Ureter (tissue), 1 donor: ENCODE results near the gene MPHOSPH6. TPM values are rescaled to one million over a fixed set of nuclear protein-coding genes. Genes with fewer than 3 reads are reported as not detected.
"Not testable (repeated sequence)": the region's sequence is repeated elsewhere in the genome, so short reads cannot be mapped to it uniquely, and the experiment has no call there.

Source experiments
- DNase-seq: peaks from one replicate; pipeline ENCODE4 v3.0.0-alpha.2; 2020; ENCODE audit warnings: low spot score
- total RNA-seq: library from RNA; stranded (reverse); gene quantifications from one replicate; pipeline ENCODE4 v1.2.4, GENCODE V29; 2023
- donor health status: DM: yes; HTN: yes; CAD: no.

Gene MPHOSPH6, protein sequence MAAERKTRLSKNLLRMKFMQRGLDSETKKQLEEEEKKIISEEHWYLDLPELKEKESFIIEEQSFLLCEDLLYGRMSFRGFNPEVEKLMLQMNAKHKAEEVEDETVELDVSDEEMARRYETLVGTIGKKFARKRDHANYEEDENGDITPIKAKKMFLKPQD
- 42.2 TPM for total RNA-seq

DNA sequence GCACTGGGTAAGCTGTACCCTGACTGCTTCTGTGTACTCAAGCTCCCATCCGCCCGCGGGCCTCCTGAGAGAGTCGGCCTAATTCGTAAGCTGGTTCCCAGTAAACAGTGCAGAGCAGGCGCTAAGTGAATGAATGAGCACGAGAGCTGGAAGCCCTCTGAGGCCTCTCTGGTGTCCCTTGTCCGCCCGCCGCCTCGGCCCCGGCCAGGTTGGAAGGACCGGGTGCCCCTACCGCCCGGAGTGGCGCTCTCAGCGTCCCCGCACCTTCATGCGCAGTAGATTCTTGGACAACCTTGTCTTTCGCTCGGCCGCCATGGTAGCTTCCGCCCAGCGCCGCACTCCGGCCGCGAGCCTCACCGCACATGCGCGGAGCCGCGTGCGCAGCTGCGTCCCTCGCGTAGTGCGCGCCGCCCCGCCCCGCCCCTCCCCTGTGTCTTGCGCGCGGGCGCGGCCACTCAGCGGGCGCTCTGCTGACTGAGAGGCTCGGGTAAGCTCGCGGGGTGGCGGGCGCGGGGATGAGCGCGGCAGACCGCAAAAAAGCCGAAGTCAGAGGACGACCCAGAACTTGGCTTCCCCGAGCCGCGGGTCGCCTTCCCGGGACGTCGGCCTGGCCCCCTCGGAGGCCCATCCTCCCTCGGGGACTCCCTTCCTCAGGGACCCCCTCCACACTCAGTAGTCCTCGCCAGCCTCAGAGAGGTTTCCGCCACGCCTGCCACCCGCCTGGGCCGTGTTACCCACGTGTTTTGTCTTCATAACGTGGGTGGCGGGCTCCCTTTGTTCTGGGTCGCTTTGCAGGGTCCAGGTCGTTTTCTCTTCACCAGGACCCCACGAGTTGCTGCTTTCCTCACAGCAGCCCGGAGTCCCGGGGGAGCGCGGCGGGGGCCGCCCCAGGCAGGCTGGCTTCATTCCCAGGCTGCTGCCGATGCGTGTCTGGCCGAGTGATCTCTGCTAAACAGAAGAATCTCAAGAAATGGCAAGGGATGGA, at the start of gene MPHOSPH6:
Gene MPHOSPH6 (minus strand): TSS at position 364 of the 985 bp plus-strand sequence. CDS start 49 bp downstream, at position 315.
- DNase-seq: peak; percentile 91

DNA sequence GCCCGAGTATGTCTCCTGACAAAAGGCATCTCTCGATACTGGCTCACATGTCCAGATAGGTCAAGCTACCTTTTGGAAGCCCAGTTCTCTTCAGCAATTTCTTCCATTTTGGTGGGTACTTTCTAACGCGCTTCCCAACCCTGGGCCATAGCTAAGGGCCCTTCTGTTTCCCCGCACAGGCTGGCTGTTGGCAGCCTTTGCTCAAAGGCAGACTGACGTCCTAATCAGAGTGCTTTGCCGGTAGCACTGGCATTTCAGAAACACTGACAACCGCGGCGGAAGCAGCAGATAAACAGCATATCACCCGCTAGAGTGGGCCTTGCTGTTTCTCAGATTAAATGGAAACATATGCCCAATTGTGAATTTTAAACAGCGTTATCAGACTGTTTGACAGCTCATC, 49.3 kb upstream of the MPHOSPH6 start:
- DNase-seq: no peak

DNA sequence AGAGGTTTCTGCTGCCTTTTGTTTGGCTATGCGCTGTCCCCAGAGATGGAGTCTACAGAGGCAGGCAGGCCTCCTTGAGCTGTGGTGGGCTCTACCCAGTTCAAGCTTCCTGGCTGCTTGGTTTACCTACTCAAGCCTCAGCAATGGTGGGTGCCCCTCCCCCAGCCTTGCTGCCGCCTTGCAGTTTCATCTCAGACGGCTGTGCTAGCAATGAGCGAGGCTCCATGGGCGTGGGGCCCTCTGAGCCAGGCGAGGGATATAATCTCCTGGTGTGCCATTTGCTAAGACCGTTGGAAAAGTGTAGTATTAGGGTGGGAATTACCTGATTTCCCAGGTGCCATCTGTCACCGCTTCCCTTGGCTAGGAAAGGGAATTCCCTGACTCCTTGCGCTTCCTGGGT, 39.3 kb upstream of the MPHOSPH6 start:
- DNase-seq: not testable (repeated sequence)

DNA sequence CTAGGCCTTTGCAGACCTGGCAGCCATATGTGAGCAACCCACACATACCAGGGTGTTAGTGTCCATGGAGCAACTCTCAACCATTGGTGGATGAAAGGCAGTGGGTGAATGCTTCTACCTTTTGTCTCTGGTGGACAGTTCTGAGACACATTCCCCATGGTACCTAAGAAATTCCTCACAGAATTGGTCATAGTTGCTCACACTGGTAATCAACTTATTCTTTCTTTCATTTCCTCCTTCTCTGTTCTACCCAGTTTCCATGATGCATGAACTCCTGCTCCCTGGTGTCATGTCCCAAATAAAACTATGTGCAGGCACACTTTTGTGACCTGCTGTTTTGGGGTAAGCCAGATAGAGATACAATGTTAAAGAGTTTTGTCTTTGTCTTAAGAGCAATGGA, 33.2 kb upstream of the MPHOSPH6 start:
- no peak for DNase-seq

DNA sequence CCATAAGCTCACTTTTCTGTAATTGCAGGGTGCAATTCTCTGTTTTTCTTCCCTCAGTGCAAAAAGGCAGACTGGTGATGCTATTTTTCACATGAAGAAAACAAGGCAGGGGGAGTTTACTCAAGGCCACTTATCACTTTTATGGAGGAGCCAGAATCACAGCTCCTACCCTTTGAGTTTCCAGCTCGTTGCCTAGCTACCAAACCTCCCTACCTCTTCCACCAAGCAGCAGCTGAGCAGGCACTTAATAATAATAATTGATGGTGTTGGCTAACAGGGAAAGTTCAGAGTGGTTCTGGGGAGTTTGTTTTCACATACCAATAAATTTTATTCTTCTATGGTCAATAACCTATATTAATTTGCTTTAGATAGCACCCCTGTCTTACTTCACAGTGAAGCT, 31.9 kb upstream of the MPHOSPH6 start:
- DNase-seq: no peak

DNA sequence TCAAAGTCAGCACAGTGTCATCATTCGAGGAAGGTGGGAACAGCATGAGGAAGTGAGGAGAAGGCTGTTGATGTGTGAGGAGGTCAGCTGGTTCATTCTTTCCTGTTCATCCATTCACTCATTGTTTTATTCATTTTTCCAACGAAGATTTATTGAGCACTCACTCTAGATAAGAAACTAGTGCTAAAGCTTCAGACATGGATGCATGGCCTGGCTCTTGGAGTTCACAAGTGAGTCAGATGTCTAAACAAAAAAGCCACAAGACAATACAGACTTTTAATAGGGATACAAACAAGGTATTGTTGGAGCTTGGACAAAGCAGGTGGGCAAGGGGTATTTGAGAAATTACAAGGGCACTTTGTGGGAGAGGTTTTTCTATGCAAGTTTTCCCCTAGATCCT, 31.3 kb upstream of the MPHOSPH6 start:
- DNase-seq: no peak

DNA sequence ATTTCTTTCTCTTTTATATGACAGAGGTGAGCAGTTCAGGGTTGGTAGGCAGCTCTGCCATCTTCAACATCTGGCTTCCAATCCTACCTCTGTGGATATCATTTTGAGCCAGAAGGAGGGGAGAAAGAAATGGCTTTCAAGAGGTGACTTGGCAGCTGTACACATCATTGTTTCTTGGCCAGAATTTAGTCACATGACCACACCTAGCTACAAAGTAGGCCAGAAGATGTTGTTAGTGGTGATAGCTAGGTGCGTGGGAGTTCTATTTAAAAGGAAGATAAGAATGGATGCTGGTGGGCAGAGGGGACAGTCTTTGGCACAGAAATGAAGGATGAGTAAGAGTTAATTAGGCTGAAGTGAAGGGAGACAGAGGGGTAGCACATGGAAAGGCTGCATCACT, 29.2 kb upstream of the MPHOSPH6 start:
- no peak for DNase-seq

DNA sequence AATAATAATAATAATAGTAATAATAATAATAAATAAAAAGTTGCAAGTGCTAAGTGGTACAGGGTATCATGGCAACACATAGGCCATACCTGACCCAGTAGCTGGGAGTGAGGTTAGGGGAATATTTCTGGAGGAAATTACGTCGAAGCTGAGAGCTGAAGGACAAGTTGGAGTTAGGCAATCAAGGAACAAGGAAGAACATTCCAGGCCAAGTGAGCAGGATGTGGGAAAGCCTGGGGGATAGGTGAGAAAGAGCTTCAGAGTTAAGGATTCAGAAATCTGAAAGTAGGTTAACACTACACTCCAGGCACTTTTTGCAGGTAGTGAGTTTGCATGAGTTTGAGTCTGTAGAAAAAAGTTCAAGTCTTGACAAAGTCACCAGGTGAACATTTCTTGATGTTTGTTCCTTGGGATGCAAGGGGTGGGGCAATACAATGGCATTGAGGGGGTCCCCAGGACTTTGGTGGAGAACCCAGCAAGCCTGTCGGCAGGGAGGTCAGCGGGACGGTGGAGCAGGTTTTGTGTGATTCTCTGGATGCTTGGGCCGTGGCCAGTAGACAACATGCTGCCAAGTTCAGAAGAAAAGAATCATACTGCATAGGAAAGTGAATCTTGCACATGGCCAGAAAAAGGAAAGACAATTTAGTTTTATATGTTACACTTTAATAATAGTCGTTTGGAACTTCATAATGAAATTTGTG, 27.7 kb upstream of the MPHOSPH6 start:
- no peak for DNase-seq

DNA sequence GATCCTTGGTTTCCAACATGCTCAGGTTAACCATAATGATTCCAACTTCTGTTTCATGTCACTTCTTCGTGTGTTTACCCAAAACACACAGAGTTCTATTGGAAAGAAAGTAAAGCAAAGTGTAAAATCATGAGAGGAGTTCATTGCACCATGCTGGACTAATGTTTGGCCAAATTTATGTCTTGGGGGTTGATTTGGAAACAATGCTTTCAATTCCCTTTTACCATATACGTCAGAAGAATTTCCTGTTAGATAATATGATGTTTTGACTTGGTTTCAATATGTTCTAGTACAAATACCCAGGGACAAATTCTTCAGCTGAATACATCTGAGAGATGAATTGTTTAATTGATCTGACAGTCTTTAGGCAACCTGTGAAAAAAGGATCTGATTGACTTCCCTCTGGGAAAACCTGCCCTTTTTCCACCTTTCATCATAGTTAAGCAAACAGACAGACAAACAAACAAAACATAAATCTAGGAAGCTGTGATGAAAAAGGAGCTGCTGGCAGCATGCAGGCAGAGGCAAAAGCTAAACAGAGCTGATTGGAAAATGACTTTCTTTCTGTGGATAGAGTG, 26.0 kb upstream of the MPHOSPH6 start:
- DNase-seq: no peak

DNA sequence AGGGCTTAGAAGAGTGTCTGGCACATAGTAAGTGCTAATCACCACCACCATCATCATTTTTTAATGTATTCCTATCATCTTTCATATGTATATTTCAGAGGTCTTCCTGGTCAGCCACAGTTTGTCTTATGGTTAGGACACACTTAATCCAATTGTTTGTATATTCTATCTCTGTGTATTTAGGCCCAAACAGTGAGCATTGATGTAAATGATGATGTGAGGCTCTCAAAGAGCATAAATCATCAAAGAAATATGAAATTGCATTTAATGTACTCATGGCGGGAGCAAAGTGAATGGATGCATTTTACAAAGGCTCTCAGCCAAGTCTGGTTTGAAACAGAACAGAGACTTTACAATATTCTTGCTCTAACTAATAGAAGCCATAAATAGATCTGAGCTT, 24.1 kb upstream of the MPHOSPH6 start:
- DNase-seq: no peak

DNA sequence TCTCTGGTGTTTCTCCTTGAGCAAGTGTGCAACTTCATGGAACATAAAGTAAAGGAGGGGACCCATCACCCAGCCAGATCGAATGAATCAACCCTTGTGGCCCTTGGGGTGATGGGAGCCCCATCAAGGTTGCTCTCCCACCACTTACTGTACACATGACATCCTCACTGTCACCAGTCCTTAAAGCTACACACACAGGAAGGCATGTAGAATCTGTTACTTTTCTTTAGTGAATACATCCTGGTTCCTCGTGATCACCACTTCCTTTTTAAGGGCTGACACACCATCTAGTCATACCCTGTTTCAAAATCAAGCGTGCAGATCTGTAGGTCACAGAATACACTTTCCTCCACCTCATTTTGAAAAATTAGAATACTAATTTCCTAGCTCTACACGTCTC, 22.6 kb upstream of the MPHOSPH6 start:
- DNase-seq: peak; percentile 43

DNA sequence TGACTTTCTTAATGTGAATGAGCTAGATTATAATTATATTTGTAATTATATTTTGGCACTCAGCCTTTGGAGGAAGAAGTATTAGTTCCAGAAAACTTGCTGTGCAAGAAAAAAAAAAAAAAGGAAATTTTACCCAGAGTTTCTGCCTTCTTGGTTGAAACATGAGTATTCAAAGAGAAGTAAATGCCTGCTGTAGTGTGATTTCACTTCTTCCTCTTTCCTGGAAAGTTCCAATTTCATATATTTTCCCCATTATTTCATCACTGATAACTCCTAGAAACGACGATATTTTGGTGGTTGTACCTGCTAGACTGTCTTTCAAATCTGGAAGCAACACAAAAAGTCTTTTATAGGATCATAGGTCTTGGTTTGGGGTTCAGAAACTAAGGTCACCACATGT, 20.4 kb upstream of the MPHOSPH6 start:
- no peak for DNase-seq

DNA sequence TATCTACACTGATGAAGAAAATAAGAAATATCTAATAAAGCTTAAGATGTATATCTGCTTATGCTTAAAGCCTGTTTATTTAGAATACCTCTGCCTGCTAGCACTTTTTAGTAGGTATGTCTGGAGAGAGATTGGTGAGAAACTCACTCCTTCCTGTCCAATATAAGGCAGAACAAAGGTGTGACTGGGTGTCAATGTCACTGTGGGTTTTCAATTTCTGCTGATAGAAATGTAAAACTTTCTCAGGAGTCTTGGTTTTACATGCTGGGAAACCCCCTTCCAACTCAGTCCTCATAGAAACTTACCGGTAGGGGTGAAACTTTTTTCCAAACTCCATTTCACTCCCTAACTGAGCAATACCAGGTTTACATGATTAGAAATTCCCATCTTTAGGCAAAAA, 17.8 kb upstream of the MPHOSPH6 start:
- no peak for DNase-seq

DNA sequence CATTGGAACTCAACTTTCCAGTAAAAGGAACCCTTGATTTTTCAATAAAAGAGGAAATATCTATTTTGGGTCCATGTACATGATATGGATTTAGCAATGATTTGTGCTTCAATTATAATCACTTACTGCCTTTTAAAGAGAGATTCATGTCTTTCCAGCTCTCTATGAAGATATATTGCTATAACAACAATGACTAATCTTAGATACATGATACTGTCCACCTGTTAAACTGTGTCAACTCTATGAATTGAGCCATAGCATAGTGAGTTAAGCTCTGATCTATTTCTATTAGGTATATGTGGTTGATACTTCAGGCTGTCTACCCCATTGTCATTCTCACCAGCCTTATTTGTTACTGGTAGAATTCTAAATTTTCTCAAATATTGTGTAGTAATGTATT, 15.0 kb upstream of the MPHOSPH6 start:
- no peak for DNase-seq

DNA sequence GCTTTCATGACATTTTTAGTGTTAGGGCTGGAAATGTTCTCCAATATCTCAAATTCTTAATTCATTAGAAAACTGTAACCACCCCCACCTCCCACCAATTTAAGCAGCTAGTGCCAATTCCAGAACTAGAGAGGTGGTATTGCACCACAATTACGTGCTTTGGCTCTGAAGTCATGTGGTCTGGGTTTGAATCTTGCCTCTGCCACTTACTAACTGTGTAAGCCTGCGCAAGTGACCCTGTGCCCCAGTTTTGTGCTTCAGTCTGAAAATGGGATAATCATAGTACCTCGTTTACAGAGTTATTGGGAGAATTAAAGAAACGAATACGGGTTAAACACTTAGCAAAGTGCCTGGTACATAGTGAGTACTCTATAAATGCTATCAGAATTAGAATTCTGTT, 14.2 kb upstream of the MPHOSPH6 start:
- DNase-seq: no peak

DNA sequence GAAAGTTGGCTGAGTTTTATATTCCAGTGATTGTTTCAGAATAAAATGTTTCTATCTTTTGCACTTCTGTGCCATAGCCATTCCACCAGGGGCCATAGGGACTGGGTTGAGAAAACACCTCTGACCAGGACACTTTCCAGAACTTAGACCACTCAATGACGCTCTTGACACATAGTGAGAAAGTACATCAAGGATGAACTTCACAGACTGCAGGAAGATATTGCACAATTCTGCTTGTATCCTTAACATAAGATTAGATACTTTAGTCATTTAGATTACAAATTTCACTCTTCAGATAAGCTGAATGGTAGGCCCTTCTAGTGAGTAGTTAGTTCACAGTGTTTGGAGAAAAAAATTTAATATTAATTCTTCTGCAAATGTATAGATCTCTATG, 13.0 kb upstream of the MPHOSPH6 start:
- no peak for DNase-seq

DNA sequence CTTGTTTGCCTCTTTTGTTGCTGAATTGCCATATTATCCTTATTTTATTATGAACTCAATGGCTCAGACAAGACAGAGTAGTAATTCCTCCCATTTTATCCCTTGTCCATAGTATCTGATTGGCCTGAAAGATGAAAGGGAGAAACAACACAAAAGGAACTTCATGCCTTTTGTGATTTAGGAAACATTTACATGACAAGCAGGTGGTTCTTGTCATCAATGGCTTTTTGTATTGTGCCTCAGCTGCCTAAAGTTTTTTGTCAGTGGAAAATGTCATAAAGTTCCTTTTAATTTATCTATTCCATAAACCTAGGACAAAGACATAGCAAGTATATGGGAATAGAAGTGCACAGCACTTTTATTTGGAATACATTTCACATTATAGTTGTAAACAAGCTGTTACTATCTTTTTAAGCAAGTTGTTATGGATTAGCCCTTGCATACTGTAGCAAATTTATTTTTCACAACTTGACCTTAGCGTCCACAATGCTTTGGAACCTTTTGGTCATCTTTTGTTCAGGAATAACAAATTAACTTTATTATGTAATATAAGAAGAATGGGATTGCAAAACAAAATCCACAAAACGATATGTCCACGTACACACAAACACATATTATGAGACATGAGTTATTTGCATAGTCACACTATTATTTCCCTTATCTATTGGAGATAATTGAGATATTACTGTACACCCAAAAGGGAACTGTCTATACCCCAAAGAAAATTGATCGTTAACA, 12.4 kb upstream of the MPHOSPH6 start:
- DNase-seq: no peak

DNA sequence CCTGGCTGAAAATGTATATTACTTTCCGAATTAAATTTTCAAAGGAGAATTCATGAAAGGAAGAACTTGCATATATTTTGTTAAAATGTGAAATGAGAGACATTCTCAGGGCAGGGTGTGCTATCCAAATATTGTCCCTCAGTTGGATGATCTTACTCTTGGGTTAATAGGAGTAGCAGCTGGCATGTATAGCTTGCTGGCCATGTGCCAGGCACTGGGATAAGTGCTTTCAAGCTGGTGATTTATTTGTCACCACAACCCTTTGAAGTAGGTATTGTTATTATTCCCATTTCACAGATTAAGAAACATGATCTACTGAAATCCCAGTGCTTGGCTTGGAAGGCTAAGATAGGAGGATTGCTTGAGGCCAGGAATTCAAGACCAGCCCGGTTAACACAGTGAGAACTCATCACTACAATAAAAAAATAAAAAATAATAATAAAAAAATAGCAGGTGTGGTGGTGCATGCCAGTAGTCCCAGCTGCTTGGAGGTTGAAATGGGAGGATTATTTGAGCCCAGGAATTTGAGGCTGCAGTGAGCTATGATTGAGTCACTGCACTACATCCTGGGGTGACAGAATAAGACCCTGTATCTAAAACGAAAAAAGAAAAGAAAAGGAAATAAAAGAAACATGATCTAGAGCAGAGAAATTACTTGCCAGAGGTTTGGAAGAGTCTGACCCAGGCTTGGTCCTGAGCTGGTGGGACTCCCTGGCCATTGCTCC, 11.6 kb upstream of the MPHOSPH6 start:
- no peak for DNase-seq

DNA sequence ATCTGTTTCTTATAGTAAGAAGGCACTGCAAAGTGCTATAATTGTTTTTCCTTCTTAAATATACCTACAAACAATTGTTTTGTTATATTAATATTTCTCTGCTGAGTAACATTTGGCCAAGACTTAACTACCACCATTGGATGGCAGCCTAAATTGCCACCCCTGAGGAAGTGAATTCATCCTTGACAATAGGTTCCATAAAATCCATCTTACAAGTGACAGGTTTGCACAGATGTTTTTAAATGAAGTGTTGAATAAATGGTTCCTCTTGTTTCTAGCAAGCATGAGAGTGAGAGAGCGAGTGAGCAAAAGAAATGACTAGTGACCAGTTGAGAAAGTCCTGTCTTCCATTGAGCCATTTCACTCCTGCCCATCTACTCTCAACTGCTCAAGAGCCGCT, 8.3 kb upstream of the MPHOSPH6 start:
- no peak for DNase-seq

DNA sequence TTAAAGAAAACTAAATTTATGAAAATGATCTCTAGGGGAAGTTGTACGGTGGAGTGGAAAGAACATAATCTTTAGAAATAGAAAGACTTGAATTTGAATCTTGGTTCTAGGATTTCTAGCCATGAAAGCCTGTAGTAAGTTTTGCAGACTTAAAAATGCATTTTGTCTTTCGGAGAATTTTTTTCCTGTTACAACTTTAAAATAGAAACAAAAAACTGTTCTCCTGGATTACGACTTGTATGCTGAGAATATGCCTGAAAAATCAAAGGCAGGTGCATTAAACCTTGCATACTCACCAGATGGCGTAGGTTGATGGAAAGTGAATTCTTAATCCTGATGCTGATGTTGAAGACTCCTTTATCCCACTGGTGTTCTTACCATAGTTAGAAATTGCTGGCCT, 7.5 kb upstream of the MPHOSPH6 start:
- DNase-seq: no peak

DNA sequence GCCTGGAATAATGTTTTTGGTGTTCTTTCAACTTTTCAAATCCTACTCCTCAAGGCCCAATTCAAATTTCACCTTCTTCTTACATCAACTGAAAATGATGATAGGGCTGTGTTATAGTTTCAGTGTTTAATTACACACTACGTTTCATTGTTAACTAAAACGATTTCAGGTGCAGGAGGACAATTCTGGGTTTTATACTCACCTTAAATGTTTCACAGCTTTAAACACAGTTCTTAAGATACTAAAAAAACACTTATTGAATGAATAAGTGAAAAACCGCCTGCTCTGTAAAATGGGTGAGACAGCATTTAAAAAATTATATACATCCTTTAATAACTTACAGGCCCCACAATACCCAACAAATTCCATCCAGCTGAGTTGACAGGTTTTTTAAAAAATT, 6.2 kb upstream of the MPHOSPH6 start:
- DNase-seq: no peak
